GM23338 (cell line): Measurements from ENCODE around the gene CLDN20. TPM values are rescaled to one million over a fixed set of nuclear protein-coding genes. Genes with fewer than 3 reads are reported as not detected.

Experiments
- ATAC-seq: fragments of 200-7000 bp; cut with Tn5 transposase; 3 replicates; pipeline ENCODE4 v1.9.1; 2020
- DNase-seq: peaks from one replicate; pipeline ENCODE4 v3.0.0-alpha.2; 2015; ENCODE audit warnings: low spot score
- H2AFZ ChIP-seq: fragments of 200-600 bp; sonication (generic); 2 replicates; pipeline ENCODE4 v1.8.0; 2016; ENCODE audit warnings: antibody characterized with exemption, mild to moderate bottlenecking, moderate library complexity
- H3F3A ChIP-seq: fragments of 200-600 bp; sonication (generic); replicated peaks from 2 replicates; pipeline ENCODE4 v1.8.0; 2017; ENCODE audit warnings: antibody characterized with exemption, mixed run types, low read depth
- H3K27ac ChIP-seq: fragments of 200-600 bp; sonication (generic); 2 replicates; pipeline ENCODE4 v1.6.1; 2016; ENCODE audit warnings: low read depth
- H3K27me3 ChIP-seq: fragments of 200-600 bp; sonication (generic); 2 replicates; pipeline ENCODE4 v1.8.0; 2016; ENCODE audit warnings: mild to moderate bottlenecking, mixed run types, moderate library complexity; ENCODE audit not compliant: insufficient read depth
- H3K36me3 ChIP-seq: fragments of 200-600 bp; sonication (generic); 2 replicates; pipeline ENCODE4 v1.8.0; 2016; ENCODE audit warnings: mild to moderate bottlenecking; ENCODE audit not compliant: insufficient read depth
- H3K4me1 ChIP-seq: fragments of 200-600 bp; sonication (generic); 2 replicates; pipeline ENCODE4 v1.8.0; 2016; ENCODE audit warnings: mild to moderate bottlenecking, moderate library complexity; ENCODE audit not compliant: insufficient read depth
- H3K4me2 ChIP-seq: fragments of 200-600 bp; sonication (generic); 2 replicates; pipeline ENCODE4 v1.7.1; 2017; ENCODE audit warnings: mixed run types
- H3K4me3 ChIP-seq: fragments of 200-600 bp; sonication (generic); 2 replicates; pipeline ENCODE4 v1.6.1; 2016; ENCODE audit warnings: mixed run types
- H3K79me2 ChIP-seq: fragments of 200-600 bp; sonication (generic); replicated peaks from 2 replicates; pipeline ENCODE4 v1.8.0; 2017; ENCODE audit warnings: mild to moderate bottlenecking; ENCODE audit not compliant: insufficient read depth
- H3K9me2 ChIP-seq: fragments of 200-600 bp; sonication (generic); 2 replicates; pipeline ENCODE4 v1.8.0; 2017; ENCODE audit not compliant: insufficient read depth
- H4K20me1 ChIP-seq: fragments of 200-600 bp; sonication (generic); replicated peaks from 2 replicates; pipeline ENCODE4 v1.8.0; 2017; ENCODE audit warnings: mild to moderate bottlenecking; ENCODE audit not compliant: insufficient read depth
- H3K27ac Mint-ChIP-seq: 2 replicates; pipeline ENCODE4 v1.8.0; 2020; ENCODE audit warnings: inconsistent platforms, mild to moderate bottlenecking, moderate library complexity, mixed read lengths
- H3K27me3 Mint-ChIP-seq: 3 replicates; pipeline ENCODE4 v1.8.0; 2022; ENCODE audit warnings: low read depth, mild to moderate bottlenecking, moderate library complexity, mixed read lengths, inconsistent platforms; ENCODE audit not compliant: insufficient read depth, poor library complexity
- H3K36me3 Mint-ChIP-seq: 3 replicates; pipeline ENCODE4 v1.8.0; 2021; ENCODE audit warnings: low read depth, mild to moderate bottlenecking, inconsistent platforms, moderate library complexity, mixed read lengths
- H3K4me1 Mint-ChIP-seq: 3 replicates; pipeline ENCODE4 v1.8.0; 2020; ENCODE audit warnings: mild to moderate bottlenecking, inconsistent platforms, mixed read lengths
- H3K4me3 Mint-ChIP-seq: 3 replicates; pipeline ENCODE4 v1.8.0; 2021; ENCODE audit warnings: moderate library complexity, mild to moderate bottlenecking, inconsistent platforms, mixed read lengths
- H3K9me3 Mint-ChIP-seq: 3 replicates; pipeline ENCODE4 v1.8.0; 2020; ENCODE audit warnings: moderate library complexity, mild to moderate bottlenecking, inconsistent platforms, mixed read lengths
- EZH2 ChIP-seq: fragments of 200-600 bp; sonication (generic); IDR thresholded peaks from one replicate; pipeline ENCODE4 v1.8.0; 2017; ENCODE audit warnings: antibody characterized with exemption, mild to moderate bottlenecking, low read depth; ENCODE audit not compliant: unreplicated experiment
- JUNB ChIP-seq: IDR thresholded peaks from one replicate; pipeline ENCODE4 v1.6.1; 2016; ENCODE audit warnings: antibody characterized with exemption; ENCODE audit not compliant: unreplicated experiment
- NANOG ChIP-seq: IDR thresholded peaks from 2 replicates; pipeline ENCODE4 v1.6.1; 2016; ENCODE audit warnings: antibody characterized with exemption, borderline replicate concordance
- POLR2AphosphoS5 ChIP-seq: IDR thresholded peaks from 2 replicates; pipeline ENCODE4 v1.6.1; 2016; ENCODE audit warnings: antibody characterized with exemption, low read depth
- STAT1 ChIP-seq: IDR thresholded peaks from one replicate; pipeline ENCODE4 v1.6.1; 2016; ENCODE audit warnings: antibody characterized with exemption; ENCODE audit not compliant: unreplicated experiment
- ZNF114 ChIP-seq: fragments of 250-450 bp; sonication (Bioruptor Pico); IDR thresholded peaks from 2 replicates; pipeline ENCODE4 v1.5.0; 2020; ENCODE audit warnings: mild to moderate bottlenecking, moderate library complexity
- ZNF331 ChIP-seq: fragments of 250-450 bp; sonication (Bioruptor Pico); IDR thresholded peaks from 2 replicates; pipeline ENCODE4 v1.5.0; 2020; ENCODE audit warnings: low read depth, mild to moderate bottlenecking, moderate library complexity
- ZNF462 ChIP-seq: fragments of 250-450 bp; sonication (Bioruptor Pico); IDR thresholded peaks from 2 replicates; pipeline ENCODE4 v1.5.0; 2020; ENCODE audit warnings: mild to moderate bottlenecking, moderate library complexity
- polyA plus RNA-seq: library from polyadenylated mRNA; unstranded; fragments of >200 nt; fragmentation: Nextera tagmentation; extraction: Ambion mirVana; gene quantifications from 2 replicates; pipeline ENCODE4 v1.2.1, GENCODE V29; 2016
- total RNA-seq: library from RNA; depleted of rRNA; stranded (reverse); fragments of >200 nt; shearing (Covaris generic); gene quantifications from 2 replicates; pipeline ENCODE4 v1.2.3, GENCODE V29; 2014
- TF ChIP-seq, protein P1 (sequence below): IDR thresholded peaks from one replicate; pipeline ENCODE4 v1.6.1; 2018; ENCODE audit warnings: antibody characterized with exemption; ENCODE audit not compliant: unreplicated experiment

The CLDN20 gene
- total and polyA plus RNA-seq, 2 experiments from 2014 or later = 0.23 TPM; not detected in 1

- no peaks in the 10 kb centered on the region for H3F3A ChIP-seq
- H4K20me1 ChIP-seq = no peaks in the 10 kb centered on the region
- no peak overlapping the region for H3K4me2 ChIP-seq
- DNase-seq = no peak
- Mint-ChIP-seq H3K27ac (no peak overlapping the region), H3K4me1 (peaks cover 26% of the 10 kb centered on the region), H3K27me3 (peaks cover 5% of the 10 kb centered on the region), H3K4me3 (no peak overlapping the region), H3K9me3 (no peaks in the 10 kb centered on the region), H3K36me3 (peaks cover 7% of the 10 kb centered on the region)
- no peaks in the 10 kb centered on the region for H3K27me3 ChIP-seq
- no peaks in the 10 kb centered on the region for H3K9me2 ChIP-seq
- no peak overlapping the region for H3K4me3 ChIP-seq
- H3K36me3 ChIP-seq = no peaks in the 10 kb centered on the region
- no peak for ATAC-seq
- no peaks in the 10 kb centered on the region for H3K79me2 ChIP-seq
- H3K27ac ChIP-seq = no peak overlapping the region
- H2AFZ ChIP-seq = no peak overlapping the region
- no peak for TF ChIP-seq ZNF114 (CRISPR knock-in tag)
- TF ChIP-seq STAT1 = no peak
- H3K4me1 ChIP-seq = peaks cover 5% of the 10 kb centered on the region; the same call in 1 of the 2 replicates
These were observed 41.3 kb upstream of the CLDN20 start for GRCh38 chr6:155222506-155222905.

GRCh38 chr6:155223646-155224451, 40.0 kb upstream of the CLDN20 start:
- H4K20me1 ChIP-seq = no peaks in the 10 kb centered on the region
- Mint-ChIP-seq H3K4me1 (peaks cover 37% of the 10 kb centered on the region), H3K36me3 (peaks cover 7% of the 10 kb centered on the region), H3K9me3 (no peaks in the 10 kb centered on the region), H3K4me3 (no peak overlapping the region), H3K27ac (no peak overlapping the region), H3K27me3 (peaks cover 5% of the 10 kb centered on the region)
- no peaks in the 10 kb centered on the region for H3K79me2 ChIP-seq
- TF ChIP-seq POLR2AphosphoS5 (no peak), ZNF462 (CRISPR knock-in tag) (no peak), JUNB (no peak), ZNF331 (CRISPR knock-in tag) (no peak), STAT1 (no peak), EZH2 (no peak), NANOG (no peak)
- TF ChIP-seq, protein P1, sequence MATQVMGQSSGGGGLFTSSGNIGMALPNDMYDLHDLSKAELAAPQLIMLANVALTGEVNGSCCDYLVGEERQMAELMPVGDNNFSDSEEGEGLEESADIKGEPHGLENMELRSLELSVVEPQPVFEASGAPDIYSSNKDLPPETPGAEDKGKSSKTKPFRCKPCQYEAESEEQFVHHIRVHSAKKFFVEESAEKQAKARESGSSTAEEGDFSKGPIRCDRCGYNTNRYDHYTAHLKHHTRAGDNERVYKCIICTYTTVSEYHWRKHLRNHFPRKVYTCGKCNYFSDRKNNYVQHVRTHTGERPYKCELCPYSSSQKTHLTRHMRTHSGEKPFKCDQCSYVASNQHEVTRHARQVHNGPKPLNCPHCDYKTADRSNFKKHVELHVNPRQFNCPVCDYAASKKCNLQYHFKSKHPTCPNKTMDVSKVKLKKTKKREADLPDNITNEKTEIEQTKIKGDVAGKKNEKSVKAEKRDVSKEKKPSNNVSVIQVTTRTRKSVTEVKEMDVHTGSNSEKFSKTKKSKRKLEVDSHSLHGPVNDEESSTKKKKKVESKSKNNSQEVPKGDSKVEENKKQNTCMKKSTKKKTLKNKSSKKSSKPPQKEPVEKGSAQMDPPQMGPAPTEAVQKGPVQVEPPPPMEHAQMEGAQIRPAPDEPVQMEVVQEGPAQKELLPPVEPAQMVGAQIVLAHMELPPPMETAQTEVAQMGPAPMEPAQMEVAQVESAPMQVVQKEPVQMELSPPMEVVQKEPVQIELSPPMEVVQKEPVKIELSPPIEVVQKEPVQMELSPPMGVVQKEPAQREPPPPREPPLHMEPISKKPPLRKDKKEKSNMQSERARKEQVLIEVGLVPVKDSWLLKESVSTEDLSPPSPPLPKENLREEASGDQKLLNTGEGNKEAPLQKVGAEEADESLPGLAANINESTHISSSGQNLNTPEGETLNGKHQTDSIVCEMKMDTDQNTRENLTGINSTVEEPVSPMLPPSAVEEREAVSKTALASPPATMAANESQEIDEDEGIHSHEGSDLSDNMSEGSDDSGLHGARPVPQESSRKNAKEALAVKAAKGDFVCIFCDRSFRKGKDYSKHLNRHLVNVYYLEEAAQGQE = no peak
- 0 out of 2 replicates have a peak overlapping the region, but pooled peaks have one; percentile 19 for H3K27ac ChIP-seq
- no peaks in the 10 kb centered on the region for H3K36me3 ChIP-seq
- ATAC-seq = no peak
- no peak overlapping the region for H3K4me3 ChIP-seq
- peaks cover 10% of the 10 kb centered on the region; the same call in 1 of the 2 replicates for H3K4me1 ChIP-seq
- no peak overlapping the region for H3K4me2 ChIP-seq
- H3K9me2 ChIP-seq = no peaks in the 10 kb centered on the region
- H3K27me3 ChIP-seq = no peaks in the 10 kb centered on the region
- no peak for DNase-seq
- H2AFZ ChIP-seq = no peak overlapping the region
- no peaks in the 10 kb centered on the region for H3F3A ChIP-seq
